Posterior cingulate gyrus (tissue), 11 donors: Measurements from ENCODE around the gene ACSM2A.
"Not testable (repeated sequence)": the region's sequence is repeated elsewhere in the genome, so short reads cannot be mapped to it uniquely, and the experiment has no call there.

ENCODE experiments used
- DNase-seq, 10 donors: peaks; one replicate each; pipeline versions ENCODE4 v3.0.0 to v3.0.0-alpha.2; 2020 to 2021; ENCODE audit warnings: mixed read lengths in 3 of 10
- intact Hi-C: fragments of 100-400 bp; cut with DNase I; formaldehyde crosslinking; loops from one replicate; pipeline ENCODE4 v1.15.1; 2023

ACSM2A gene

GRCh38 chr16:20446652-20447393 is 4.5 kb upstream of the ACSM2A start:
- DNase-seq, intact Hi-C loops: not testable (repeated sequence)

GRCh38 chr16:20453633-20454032 is 2.3 kb downstream of the ACSM2A start:
- DNase-seq, intact Hi-C loops: not testable (repeated sequence)

- DNase-seq, intact Hi-C loops: not testable (repeated sequence)
Observed at GRCh38 chr16:20459227-20459626, 7.9 kb downstream of the ACSM2A start.

- DNase-seq, intact Hi-C loops: not testable (repeated sequence)
Observed at GRCh38 chr16:20460313-20460712, 9.0 kb downstream of the ACSM2A start.

GRCh38 chr16:20468954-20469353 is 17.6 kb downstream of the ACSM2A start:
- not testable (repeated sequence) for DNase-seq

GRCh38 chr16:20469930-20470329 is 18.6 kb downstream of the ACSM2A start:
- intact Hi-C loops, DNase-seq: not testable (repeated sequence)

More at GRCh38 chr16:20468954-20469353, 17.6 kb downstream of the ACSM2A start:
- intact Hi-C loops = not testable (repeated sequence)

GRCh38 chr16:20470732-20471131 is 19.4 kb downstream of the ACSM2A start:
- intact Hi-C loops, DNase-seq: not testable (repeated sequence)

- intact Hi-C loops, DNase-seq: not testable (repeated sequence)
Observed at GRCh38 chr16:20477188-20477744, 25.9 kb downstream of the ACSM2A start.

- DNase-seq, intact Hi-C loops: not testable (repeated sequence)
Observed at GRCh38 chr16:20483989-20484388, 32.7 kb downstream of the ACSM2A start.

- intact Hi-C loops = no loop called here
- no peak for DNase-seq
Observed at GRCh38 chr16:20484726-20485125, 33.4 kb downstream of the ACSM2A start.

- no peak for DNase-seq
- intact Hi-C loops = no loop called here
Observed at GRCh38 chr16:20485408-20485807, 34.1 kb downstream of the ACSM2A start.

- DNase-seq, intact Hi-C loops: not testable (repeated sequence)
Observed at GRCh38 chr16:20490994-20491393, 39.7 kb downstream of the ACSM2A start.

- DNase-seq, intact Hi-C loops: not testable (repeated sequence)
Observed at GRCh38 chr16:20491448-20491847, 40.1 kb downstream of the ACSM2A start.

GRCh38 chr16:20504418-20504817 is 53.1 kb downstream of the ACSM2A start:
- DNase-seq = peak in 1 of 10 donors; percentile 53

GRCh38 chr16:20507280-20507679 is 56.0 kb downstream of the ACSM2A start:
- intact Hi-C loops = no loop called here
- no peak for DNase-seq

More at GRCh38 chr16:20504418-20504817, 53.1 kb downstream of the ACSM2A start:
- intact Hi-C loops = no loop called here

GRCh38 chr16:20510323-20510722 is 59.0 kb downstream of the ACSM2A start:
- intact Hi-C loops = no loop called here

GRCh38 chr16:20515688-20516090 is 64.4 kb downstream of the ACSM2A start:
- DNase-seq = no peak

More at GRCh38 chr16:20510323-20510722, 59.0 kb downstream of the ACSM2A start:
- DNase-seq = no peak

GRCh38 chr16:20517149-20517548 is 65.8 kb downstream of the ACSM2A start:
- intact Hi-C loops = no loop called here
- DNase-seq = no peak

More at GRCh38 chr16:20515688-20516090, 64.4 kb downstream of the ACSM2A start:
- intact Hi-C loops = no loop called here

- intact Hi-C loops = no loop called here
- no peak for DNase-seq
Observed at GRCh38 chr16:20519231-20519630, 67.9 kb downstream of the ACSM2A start.

- intact Hi-C loops = no loop called here
- no peak for DNase-seq
Observed at GRCh38 chr16:20520103-20520502, 68.8 kb downstream of the ACSM2A start.

- intact Hi-C loops, DNase-seq: not testable (repeated sequence)
Observed at GRCh38 chr16:20531795-20532194, 80.5 kb downstream of the ACSM2A start.
